HG02970 (cell line): ENCODE results near the gene ZNF543.

Experiments used
- ATAC-seq: cut with Tn5 transposase; IDR thresholded peaks from one replicate; pipeline ENCODE4 v1.9.1; 2021; ENCODE audit warnings: mild to moderate bottlenecking, moderate library complexity, moderate number of reproducible peaks; ENCODE audit not compliant: unreplicated experiment, low FRiP score

ZNF543 gene

GRCh38 chr19:57376151-57376550 lies 55.9 kb downstream of the ZNF543 start:
- no peak for ATAC-seq

GRCh38 chr19:57377498-57378146 lies 57.4 kb downstream of the ZNF543 start:
- ATAC-seq: no peak
